HG02870 (cell line): ENCODE measurements around the gene BROX.
"Not testable (repeated sequence)": the region's sequence is repeated elsewhere in the genome, so short reads cannot be mapped to it uniquely, and the experiment has no call there.

Source experiments
- ATAC-seq: cut with Tn5 transposase; IDR thresholded peaks from one replicate; pipeline ENCODE4 v1.9.1; 2021; ENCODE audit warnings: mild to moderate bottlenecking, moderate library complexity; ENCODE audit not compliant: unreplicated experiment

Gene BROX

DNA sequence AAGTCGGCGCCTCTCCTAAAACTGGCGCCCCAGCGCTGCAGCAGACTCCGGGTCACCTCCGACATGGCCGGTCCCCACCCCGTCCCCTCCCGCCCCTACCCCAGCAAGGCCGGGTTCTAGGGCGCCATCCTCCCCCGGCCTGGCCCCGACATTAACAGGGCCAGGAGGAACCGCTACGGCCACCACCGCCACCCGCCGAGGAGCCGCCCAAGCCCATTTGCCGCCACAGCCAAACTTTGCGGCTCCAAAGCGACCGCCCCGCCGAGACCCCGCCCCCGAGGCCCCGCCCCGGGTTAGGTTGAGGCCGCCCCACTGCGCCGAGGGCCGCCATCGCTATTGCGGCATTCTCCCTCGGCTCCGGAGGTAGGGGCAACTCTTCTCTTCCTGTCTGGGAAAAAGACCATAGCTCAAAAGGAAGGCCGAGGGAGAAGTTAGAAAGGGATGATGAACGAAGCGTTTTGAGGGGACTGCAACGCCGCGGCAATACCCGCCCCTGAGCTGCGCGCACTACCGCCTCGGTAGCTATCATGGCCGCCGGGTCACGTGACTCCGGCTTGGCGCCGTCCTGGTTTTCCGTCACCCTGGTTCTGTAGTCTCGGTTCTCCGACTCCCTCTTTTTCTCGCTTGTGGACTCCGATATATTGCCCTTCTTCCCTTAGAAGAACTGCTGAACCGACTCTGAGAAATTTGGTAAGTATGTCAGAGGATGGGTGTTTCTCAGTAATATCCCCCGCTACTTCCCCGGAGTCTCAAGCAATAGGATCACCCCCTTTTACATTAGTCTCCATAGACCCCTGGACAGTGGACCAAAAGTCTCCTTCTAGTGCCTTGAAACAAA is at the start of gene BROX, which contains the start of gene AIDA:
BROX (plus strand) TSS at position 312 of the 838 bp plus-strand sequence. CDS start 3,136 bp downstream, outside the sequence.
AIDA (minus strand) TSS at position 239 of the 838 bp plus-strand sequence; CDS start at position 65, 174 bp downstream.
- peak; percentile 77 for ATAC-seq

- no peak for ATAC-seq
These were observed 48.9 kb upstream of the BROX start for GRCh38 chr1:222663431-222663934.

DNA sequence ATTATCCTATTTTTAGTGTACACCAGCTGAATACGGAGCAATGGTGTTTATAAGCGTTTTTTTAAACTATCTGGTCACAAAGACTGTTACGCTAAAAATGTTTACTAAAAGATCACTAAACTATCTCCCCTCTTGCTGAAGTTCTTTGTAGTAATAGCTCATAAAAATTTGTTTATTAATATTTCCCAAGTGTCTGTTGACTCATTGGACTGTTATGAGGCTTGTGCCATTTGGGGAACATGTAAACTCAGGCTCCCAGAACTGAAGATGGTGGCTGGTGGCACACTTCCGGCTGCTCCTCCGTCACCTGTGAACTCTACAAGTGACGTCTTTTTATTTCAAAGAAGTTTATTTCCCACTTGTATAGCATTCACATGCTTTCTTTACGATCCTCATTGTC is 46.4 kb upstream of the BROX start:
- no peak for ATAC-seq

DNA sequence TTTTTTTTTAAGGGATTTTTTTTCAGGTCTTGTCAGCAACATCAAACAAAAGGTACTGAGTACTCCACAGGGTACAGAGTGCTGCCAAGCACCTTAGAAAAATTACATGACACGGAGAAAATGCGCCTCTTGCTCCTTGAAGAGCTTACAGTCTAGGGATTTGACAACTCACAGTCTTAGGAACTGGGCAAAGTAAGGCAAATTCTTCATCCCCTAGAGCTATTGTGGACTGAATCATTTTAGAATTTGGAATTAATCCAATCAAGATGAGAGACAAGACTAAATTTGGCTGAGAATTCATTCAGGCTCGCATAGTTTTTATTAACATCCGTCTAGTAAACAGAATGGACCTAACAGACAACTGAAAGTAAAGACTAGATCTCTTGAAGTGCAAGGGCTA is 44.2 kb upstream of the BROX start:
- not testable (repeated sequence) for ATAC-seq

DNA sequence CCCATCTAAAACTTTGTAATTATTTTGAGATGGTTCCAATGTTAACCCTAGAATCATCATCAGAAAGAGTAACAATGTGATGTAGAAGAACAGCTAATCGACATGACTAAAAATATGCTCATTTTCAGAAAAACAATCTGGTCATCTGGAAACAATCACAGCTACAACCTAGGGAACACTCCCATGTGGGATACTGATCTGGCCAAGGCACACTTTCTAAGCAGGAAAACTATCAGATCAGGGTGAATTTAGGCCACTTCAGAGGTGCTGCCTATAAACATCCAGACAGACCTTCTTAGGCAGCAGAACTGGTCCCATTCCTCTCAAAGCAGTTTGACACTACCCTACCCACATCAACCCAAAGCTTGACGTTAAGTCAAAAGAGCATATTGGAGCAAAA is 43.3 kb upstream of the BROX start:
- ATAC-seq, result not testable (repeated sequence)

GRCh38 chr1:222670110-222670509 is 42.3 kb upstream of the BROX start:
- no peak for ATAC-seq

DNA sequence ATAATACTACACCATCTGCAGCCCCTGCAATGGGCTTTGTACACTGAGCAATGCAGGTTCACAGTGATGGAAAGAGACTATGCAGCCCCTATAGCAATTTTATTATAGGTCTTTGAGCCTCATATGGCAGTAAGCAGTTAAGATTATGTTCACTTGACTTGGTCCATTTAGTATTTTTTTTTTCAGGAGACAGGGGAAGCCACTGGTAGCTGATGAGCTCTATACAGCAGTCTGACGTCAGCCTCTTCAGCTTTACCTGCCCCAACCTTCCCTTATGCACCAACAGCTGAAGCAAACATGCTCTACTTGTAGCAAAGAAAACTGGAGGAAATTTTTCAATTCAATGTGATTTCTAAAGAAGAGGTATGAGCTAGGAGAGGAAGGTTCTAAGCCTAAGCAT is 32.3 kb upstream of the BROX start:
- no peak for ATAC-seq

DNA sequence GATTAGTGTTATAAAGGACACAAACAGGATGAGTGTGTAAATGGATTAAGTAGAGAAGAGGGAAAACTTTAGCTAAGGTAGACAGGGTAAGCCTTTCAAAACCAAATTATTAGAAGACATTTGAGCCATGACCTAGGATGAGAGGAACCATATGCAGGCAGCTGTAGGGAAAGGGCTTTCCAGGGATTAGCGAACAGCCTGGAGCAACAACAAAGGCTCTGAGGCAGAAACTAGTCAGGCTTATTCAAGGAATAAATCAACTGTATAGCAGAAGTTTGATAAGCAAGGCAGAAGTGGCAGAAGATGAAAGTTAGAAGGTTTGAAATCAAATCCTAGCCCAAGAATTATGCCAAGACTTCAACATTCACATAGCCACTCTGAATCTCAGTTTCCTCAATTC is 21.3 kb upstream of the BROX start:
- no peak for ATAC-seq

DNA sequence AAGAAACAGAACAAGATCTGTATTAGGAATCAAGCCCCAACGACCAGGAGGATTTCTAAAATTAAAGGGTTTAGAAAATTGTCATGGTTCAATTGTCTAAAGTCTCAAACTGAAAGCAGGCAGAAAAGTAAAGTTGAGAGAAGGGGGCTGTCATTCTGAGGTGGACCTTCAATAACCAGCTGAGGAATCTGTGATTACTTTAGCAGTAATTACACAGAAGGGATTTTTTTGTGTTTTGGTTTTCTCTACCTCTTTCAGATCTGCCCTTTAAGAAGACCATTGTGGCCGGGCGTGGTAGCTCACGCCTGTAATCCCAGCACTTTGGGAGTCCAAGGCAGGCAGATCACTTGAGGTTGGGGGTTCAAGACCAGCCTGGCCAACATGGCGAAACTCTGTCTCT is 17.4 kb upstream of the BROX start:
- no peak for ATAC-seq

- ATAC-seq, result no peak
These were observed 15.6 kb upstream of the BROX start for GRCh38 chr1:222696741-222697140.

- ATAC-seq, result no peak
These were observed 15.2 kb upstream of the BROX start for GRCh38 chr1:222697203-222697602.

GRCh38 chr1:222697826-222698225 is 14.5 kb upstream of the BROX start:
- no peak for ATAC-seq

DNA sequence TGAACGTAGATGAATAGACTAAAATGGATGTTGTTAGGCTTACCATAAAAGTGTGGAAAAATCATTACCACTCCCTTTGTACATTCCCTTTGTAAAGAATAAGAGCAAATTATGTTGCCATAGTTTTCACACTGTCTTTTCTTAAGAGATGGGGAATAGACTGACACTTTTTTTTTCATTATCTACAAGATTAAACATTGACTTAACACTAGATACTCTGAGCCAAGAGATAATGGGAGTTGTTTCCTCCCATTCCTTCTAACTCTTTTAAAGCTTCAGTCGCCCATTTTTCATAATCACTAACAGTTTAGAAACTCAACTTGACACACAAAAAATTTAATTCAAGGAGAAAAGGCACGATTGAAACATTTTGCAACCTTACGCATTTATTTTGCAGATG is 10.2 kb upstream of the BROX start:
- no peak for ATAC-seq

GRCh38 chr1:222704260-222704659 is 8.1 kb upstream of the BROX start:
- no peak for ATAC-seq

GRCh38 chr1:222706815-222707214 is 5.5 kb upstream of the BROX start:
- ATAC-seq, result no peak

DNA sequence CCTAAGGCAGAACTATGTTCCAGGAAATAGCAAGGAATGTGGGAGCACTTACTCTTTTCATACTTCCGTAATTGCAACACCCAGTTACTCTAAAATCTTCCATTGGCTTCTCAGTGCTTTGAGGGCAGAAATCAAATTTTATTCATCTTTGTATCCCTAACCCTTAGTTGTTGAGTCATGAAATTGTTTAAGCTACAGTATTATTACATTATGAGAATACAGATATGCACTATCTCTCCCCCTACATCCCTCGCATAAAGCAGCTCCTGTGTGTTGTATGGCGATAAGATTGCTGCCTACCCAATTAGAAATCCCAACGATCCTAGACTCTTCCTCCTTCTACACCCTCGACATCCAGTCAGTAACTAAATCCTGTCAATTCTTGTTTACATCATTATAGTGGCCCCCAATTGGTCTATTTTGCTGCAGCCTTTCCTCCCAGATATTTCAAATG is 2.6 kb upstream of the BROX start:
- no peak for ATAC-seq

GRCh38 chr1:222711319-222712252 is 778 bp upstream of the BROX start:
- ATAC-seq, result peak; percentile 37

- ATAC-seq, result peak; percentile 55
These were observed 962 bp downstream of the BROX start for GRCh38 chr1:222713091-222713961.

DNA sequence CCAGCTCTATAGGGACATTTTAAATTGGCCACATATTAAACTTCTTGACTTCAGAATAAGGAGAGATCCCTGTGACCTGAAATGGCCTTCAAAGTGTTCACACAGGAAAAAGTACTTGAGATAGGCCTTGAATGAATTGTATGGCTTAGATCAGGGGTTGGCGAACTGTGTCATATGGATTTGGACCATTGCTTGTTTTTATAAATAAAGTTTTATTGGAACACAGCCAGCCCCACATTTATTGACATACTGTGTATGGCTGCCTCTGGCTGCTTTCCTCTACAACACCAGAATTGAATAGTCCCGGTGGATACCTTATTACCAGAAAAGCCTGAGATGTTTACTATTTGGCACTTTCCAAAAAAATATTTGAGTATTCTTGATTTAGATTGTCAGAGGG is 4.0 kb downstream of the BROX start:
- ATAC-seq, result no peak

GRCh38 chr1:222728746-222729145 is 16.4 kb downstream of the BROX start:
- no peak for ATAC-seq
